K562 (cell line): ENCODE measurements around the gene SLC2A4. TPM values are rescaled to one million over a fixed set of nuclear protein-coding genes. Genes with fewer than 3 reads are reported as not detected.
A peak's percentile ranks its signal among the peaks of the same experiment; 100 is the strongest.

ENCODE experiments used
- ATAC-seq: fragments of 200-7000 bp; cut with Tn5 transposase; 3 replicates; pipeline ENCODE4 v1.9.1; 2020; ENCODE audit warnings: moderate library complexity
- BruUV-seq: library from RNA; stranded (reverse); fragments of 400-500 nt; replicated peaks from 2 replicates; lab custom pipeline; 2021; lab: Mats Ljungman, UMichigan
- CTCF ChIA-PET: fragments of 300-600 bp; formaldehyde crosslinking; extraction: SDS; loops from one replicate; lab custom pipeline; 2021; ENCODE audit warnings: low intra/inter-chr PET ratio; lab: Yijun Ruan, JAX
- POLR2A ChIA-PET: fragments of 300-600, 350-650 bp; sonication (Branson Sonifier 250); formaldehyde crosslinking; extraction: SDS; loops from one replicate; lab custom pipeline; 2021; ENCODE audit warnings: antibody characterized with exemption, inconsistent platforms; lab: Yijun Ruan, JAX
- DNase-seq, 4 experiments: peaks; one replicate each; pipeline versions ENCODE4 v3.0.0 to v3.0.0-alpha.2; 2011 to 2018; ENCODE audit warnings: low spot score in 3 of 4, mixed read lengths in 3 of 4; ENCODE audit errors: extremely low read depth in 1 of 4
- FAIRE-seq: peaks from 2 replicates; lab custom pipeline; 2011; peaks lifted over from hg19 to GRCh38; lab: Jason Lieb, UNC
- H2AFZ ChIP-seq: 2 replicates; pipeline ENCODE4 v1.6.0; 2011; ENCODE audit warnings: low read depth, low read length, control low read depth, inconsistent platforms
- H3K27ac ChIP-seq: fragments of 200-600 bp; 3 replicates; pipeline ENCODE4 v1.8.0; 2011; ENCODE audit warnings: low read depth, mild to moderate bottlenecking, control low read depth, inconsistent platforms, low read length, moderate library complexity, mixed read lengths; ENCODE audit errors: extremely low read depth
- H3K27me3 ChIP-seq, 2 experiments: fragments of 300-600 bp in 1 of 2; 2 replicates in 1 of 2; 3 replicates in 1 of 2; pipeline versions ENCODE4 v1.6.0 to v1.8.0; 2011; ENCODE audit warnings: inconsistent platforms in 2 of 2, low read length in 2 of 2, mild to moderate bottlenecking in 1 of 2, mixed read lengths in 1 of 2, moderate library complexity in 1 of 2; ENCODE audit not compliant: control insufficient read depth in 2 of 2, insufficient read depth in 2 of 2
- H3K36me3 ChIP-seq: fragments of 300-600 bp; 3 replicates; pipeline ENCODE4 v1.8.0; 2011; ENCODE audit warnings: mild to moderate bottlenecking, low read length, inconsistent platforms; ENCODE audit not compliant: control insufficient read depth, insufficient read depth
- H3K4me1 ChIP-seq, 2 experiments: fragments of 200-600 bp in 1 of 2; replicated peaks in 1 of 2; 2 replicates in 1 of 2; 3 replicates in 1 of 2; pipeline versions ENCODE4 v1.5.1 to v1.8.0; 2011; ENCODE audit warnings: inconsistent platforms in 2 of 2, low read length in 2 of 2, mild to moderate bottlenecking in 1 of 2, mixed read lengths in 1 of 2, moderate library complexity in 1 of 2; ENCODE audit not compliant: control insufficient read depth in 2 of 2, insufficient read depth in 2 of 2
- H3K4me2 ChIP-seq: 2 replicates; pipeline ENCODE4 v1.6.1; 2011; ENCODE audit warnings: low read length, control low read depth, inconsistent platforms, mixed read lengths; ENCODE audit not compliant: insufficient read depth
- H3K4me3 ChIP-seq: fragments of 200-600 bp; sonication (generic), shearing (Covaris generic); 2 replicates; pipeline ENCODE4 v1.5.1; 2016; ENCODE audit warnings: control low read depth, inconsistent platforms
- H3K79me2 ChIP-seq: fragments of 200-600 bp; 3 replicates; pipeline ENCODE4 v1.8.0; 2011; ENCODE audit warnings: low read length, inconsistent platforms; ENCODE audit not compliant: control insufficient read depth, insufficient read depth
- H3K9ac ChIP-seq, 2 experiments: 2 replicates each; pipeline versions ENCODE4 v1.6.0 to v1.6.1; 2011; ENCODE audit warnings: low read depth in 2 of 2, low read length in 2 of 2, control low read depth in 1 of 2, inconsistent platforms in 1 of 2, mild to moderate bottlenecking in 1 of 2, mixed read lengths in 1 of 2; ENCODE audit not compliant: insufficient read depth in 1 of 2
- H3K9me1 ChIP-seq: one replicate; pipeline ENCODE4 v1.6.0; 2011; ENCODE audit warnings: inconsistent platforms, mild to moderate bottlenecking, low read length, moderate library complexity; ENCODE audit not compliant: control insufficient read depth, insufficient read depth
- H3K9me3 ChIP-seq: replicated peaks from 2 replicates; pipeline ENCODE4 v1.5.1; 2011; ENCODE audit warnings: low read depth, low read length, inconsistent platforms; ENCODE audit not compliant: control insufficient read depth, insufficient read depth
- H4K20me1 ChIP-seq: replicated peaks from 2 replicates; pipeline ENCODE4 v1.6.1; 2011; ENCODE audit warnings: low read length, inconsistent platforms, mixed read lengths; ENCODE audit not compliant: control insufficient read depth, insufficient read depth
- CSDE1 ChIP-seq, 2 experiments: fragments of 450-650 bp; IDR thresholded peaks; 2 replicates each; pipeline ENCODE4 v1.6.1; 2016; ENCODE audit warnings: mild to moderate bottlenecking in 1 of 2
- CUX1 ChIP-seq: fragments of 200-800 bp; sonication (Bioruptor generic); IDR thresholded peaks from 2 replicates; pipeline ENCODE4 v1.6.1; 2016; ENCODE audit warnings: missing genetic modification characterization, missing compliant biosample characterization
- RREB1 ChIP-seq: fragments of 250-450 bp; sonication (Bioruptor Pico); IDR thresholded peaks from 2 replicates; pipeline ENCODE4 v1.4.0; 2020
- SIN3B ChIP-seq: fragments of 450-650 bp; IDR thresholded peaks from 2 replicates; pipeline ENCODE4 v1.6.1; 2017; ENCODE audit warnings: low read depth, mild to moderate bottlenecking, moderate library complexity
- STAG1 ChIP-seq: sonication (generic); formaldehyde crosslinking; IDR thresholded peaks from 2 replicates; pipeline ENCODE4 v1.5.0; 2020; ENCODE audit warnings: missing genetic modification reagents, borderline replicate concordance
- WHSC1 ChIP-seq: IDR thresholded peaks from one replicate; pipeline ENCODE4 v1.6.1; 2012; ENCODE audit warnings: low read length, control low read depth, inconsistent platforms
- ZBED1 ChIP-seq: IDR thresholded peaks from 2 replicates; pipeline ENCODE4 v1.6.1; 2014
- ZC3H8 ChIP-seq: fragments of 450-650 bp; IDR thresholded peaks from 2 replicates; pipeline ENCODE4 v1.6.1; 2017
- WGBS: fragments of 100-300 bp; shearing (Covaris generic); methylation state at CpG from one replicate; pipeline ENCODE4 v1.1.6; 2016; ENCODE audit warnings: low coverage, mixed read lengths; ENCODE audit not compliant: insufficient coverage; ENCODE audit errors: missing lambda C conversion rate; 5-methylcytosine and 5-hydroxymethylcytosine counted together
- in situ Hi-C: fragments of 300-500 bp; cut with MboI; formaldehyde crosslinking; loops from 4 replicates; pipeline ENCODE4 v1.15.0; 2018; ENCODE audit warnings: inconsistent platforms, mixed read lengths
- intact Hi-C: fragments of 100-400 bp; cut with micrococcal nuclease; formaldehyde crosslinking; loops from 2 replicates; pipeline ENCODE4 v1.14.2; 2022
- polyA plus RNA-seq, 8 experiments: library from polyadenylated mRNA; depleted of rRNA in 4 of 8; stranded (reverse) in 5 of 8; unstranded in 3 of 8; fragments of >200 nt; fragmentation: Nextera tagmentation in 2 of 8; fragmentation: Illumina TruSeq in 1 of 8; extraction: Ambion mirVana in 2 of 8; extraction: Trizol in 1 of 8; gene quantifications; 2 replicates each; pipeline versions ENCODE4 v1.2.1 to v1.2.3, GENCODE V29; 2011 to 2014; ENCODE audit warnings: inconsistent platforms in 1 of 8, missing spikeins in 1 of 8
- total RNA-seq, 7 experiments: library from RNA; depleted of rRNA in 6 of 7; stranded (reverse); fragments of >200 nt in 6 of 7; fragmentation: Illumina TruSeq in 2 of 7; extraction: Trizol in 2 of 7; gene quantifications; 2 replicates each; pipeline versions ENCODE4 v1.2.1 to v1.2.3, GENCODE V29; 2011 to 2021; ENCODE audit warnings: low replicate concordance in 1 of 7
- TF ChIP-seq, protein P1 (sequence below): fragments of 250-450 bp; sonication (Bioruptor Pico); IDR thresholded peaks from 2 replicates; pipeline ENCODE4 v1.8.0; 2021; ENCODE audit warnings: borderline replicate concordance, mild to moderate bottlenecking, moderate library complexity; ENCODE audit not compliant: poor library complexity, severe bottlenecking

SLC2A4 gene
- total and polyA plus RNA-seq, 9 of the 15 experiments (the other 6 are each of a cell fraction or from before 2014, with no cell fraction given): 0.74 to 3.5 (median 1.6) TPM

GRCh38 chr17:7241783-7242716 lies 39.5 kb upstream of the SLC2A4 start, which contains the start of gene GABARAP:
Gene GABARAP, minus strand, starts transcription at chr17:7242449. Its CDS starts 119 bp downstream, at chr17:7242330.
- ChIA-PET POLR2A (interaction anchor here (0.6 to 3.6 kb wide), 12 partner anchors 8 to 444 kb away, joined by 3 to 16 read pairs (median 4); partner anchors contain the start of genes ACADVL, CTDNEP1, DLG4 and DVL2), CTCF (no interaction called here)
- in situ Hi-C loops: no loop called here
- Histone ChIP-seq H3K27ac (peak within 1 kb of the TSS; percentile 98), H3K9ac (peak within 1 kb of the TSS; percentile 80 to 97), H3K79me2 (peaks cover 49% of the 10 kb centered on the region), H3K4me3 (peak within 1 kb of the TSS; percentile 68), H3K9me3 (no peaks in the 10 kb centered on the region), H3K36me3 (peaks cover 52% of the 10 kb centered on the region), H3K4me2 (peak within 1 kb of the TSS; percentile 90), H3K27me3 (no peaks in the 10 kb centered on the region), H3K4me1 (peaks cover 21 to 27% of the 10 kb centered on the region in 2 experiments; a peak in 4 of 5 replicates), H3K9me1 (no peaks in the 10 kb centered on the region), H2AFZ (peak within 1 kb of the TSS; percentile 91), H4K20me1 (0 out of 2 replicates have a peak, but pooled peaks cover 5% of the 10 kb centered on the region)
- peak; percentile 17 for ATAC-seq
- intact Hi-C loops: no loop called here
- BruUV-seq: no TSS peak
- peak; percentile 86 for FAIRE-seq
- 0% methylated on average over 36 of the region's 62 CpGs for WGBS
- DNase-seq: peak; percentile 66 to 92 (median 76)
- no peak for TF ChIP-seq ZC3H8
- no peak for TF ChIP-seq RREB1
- TF ChIP-seq CSDE1 (IDR thresholded peaks at IDR 0.05): no peak
- no peak for TF ChIP-seq CUX1 (CRISPR knock-in tag)
- peak; percentile 42; the same call in 1 of the 2 replicates for TF ChIP-seq ZBED1
- no peak for TF ChIP-seq SIN3B
- no peak for TF ChIP-seq WHSC1
- TF ChIP-seq, protein P1, sequence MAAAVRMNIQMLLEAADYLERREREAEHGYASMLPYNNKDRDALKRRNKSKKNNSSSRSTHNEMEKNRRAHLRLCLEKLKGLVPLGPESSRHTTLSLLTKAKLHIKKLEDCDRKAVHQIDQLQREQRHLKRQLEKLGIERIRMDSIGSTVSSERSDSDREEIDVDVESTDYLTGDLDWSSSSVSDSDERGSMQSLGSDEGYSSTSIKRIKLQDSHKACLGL (CRISPR knock-in tag): no peak
- no peak for TF ChIP-seq STAG1 (CRISPR knock-in tag)
